HepG2 (cell line): Measurements from ENCODE around the gene KIF3C. TPM values are rescaled to one million over a fixed set of nuclear protein-coding genes. Genes with fewer than 3 reads are reported as not detected.

Source experiments
- DMAP1 ChIP-seq: IDR thresholded peaks from 2 replicates; pipeline ENCODE4 v1.6.1; 2016
- EZH2 ChIP-seq: conservative IDR thresholded peaks from 2 replicates; pipeline ENCODE4 v1.6.1; 2012; ENCODE audit warnings: mild to moderate bottlenecking, low read depth, low read length, moderate library complexity
- HMG20A ChIP-seq: IDR thresholded peaks from 2 replicates; pipeline ENCODE4 v1.6.1; 2016; ENCODE audit warnings: borderline replicate concordance
- PRDM15 ChIP-seq: sonication (generic); formaldehyde crosslinking; IDR thresholded peaks from 2 replicates; pipeline ENCODE4 v1.4.0; 2020; ENCODE audit warnings: missing genetic modification reagents
- SALL1 ChIP-seq: sonication (generic); formaldehyde crosslinking; IDR thresholded peaks from 2 replicates; pipeline ENCODE4 v1.8.0; 2022; ENCODE audit warnings: mild to moderate bottlenecking, missing genetic modification reagents
- SIX4 ChIP-seq: sonication (generic); formaldehyde crosslinking; IDR thresholded peaks from 2 replicates; pipeline ENCODE4 v1.4.0; 2020; ENCODE audit warnings: missing genetic modification reagents
- THAP9 ChIP-seq: sonication (generic); formaldehyde crosslinking; IDR thresholded peaks from 2 replicates; pipeline ENCODE4; 2020; ENCODE audit warnings: missing genetic modification reagents, mild to moderate bottlenecking, borderline replicate concordance
- TSC22D2 ChIP-seq: sonication (generic); formaldehyde crosslinking; IDR thresholded peaks from 2 replicates; pipeline ENCODE4 v1.5.1; 2020; ENCODE audit warnings: missing genetic modification reagents, mild to moderate bottlenecking, borderline replicate concordance
- ZBTB38 ChIP-seq: sonication (generic); formaldehyde crosslinking; IDR thresholded peaks from 2 replicates; pipeline ENCODE4 v1.5.1; 2020; ENCODE audit warnings: mild to moderate bottlenecking, missing genetic modification reagents
- ZEB1 ChIP-seq: IDR thresholded peaks from 2 replicates; pipeline ENCODE4 v1.6.1; 2012; ENCODE audit warnings: mild to moderate bottlenecking, low read depth, inconsistent platforms; ENCODE audit not compliant: insufficient replicate concordance
- ZNF326 ChIP-seq: sonication (generic); formaldehyde crosslinking; IDR thresholded peaks from 2 replicates; pipeline ENCODE4 v1.4.0; 2020; ENCODE audit warnings: missing genetic modification reagents, borderline replicate concordance
- ZNF562 ChIP-seq: sonication (generic); formaldehyde crosslinking; IDR thresholded peaks from 2 replicates; pipeline ENCODE4 v1.8.0; 2022; ENCODE audit warnings: missing genetic modification reagents, borderline replicate concordance
- ZNF713 ChIP-seq: sonication (generic); formaldehyde crosslinking; IDR thresholded peaks from 2 replicates; pipeline ENCODE4 v1.4.0; 2020; ENCODE audit warnings: mild to moderate bottlenecking, missing genetic modification reagents
- ZNF740 ChIP-seq: sonication (generic); formaldehyde crosslinking; IDR thresholded peaks from 2 replicates; pipeline ENCODE4 v1.4.0; 2020; ENCODE audit warnings: missing genetic modification reagents
- ZNF749 ChIP-seq: sonication (generic); formaldehyde crosslinking; IDR thresholded peaks from 2 replicates; pipeline ENCODE4 v1.8.0; 2022; ENCODE audit warnings: mild to moderate bottlenecking, missing genetic modification reagents, moderate library complexity, borderline replicate concordance
- ZNF781 ChIP-seq: sonication (generic); formaldehyde crosslinking; IDR thresholded peaks from 2 replicates; pipeline ENCODE4 v1.5.1; 2020; ENCODE audit warnings: borderline replicate concordance, mild to moderate bottlenecking, missing genetic modification reagents; ENCODE audit errors: not compliant biosample characterization
- ZSCAN5A ChIP-seq: sonication (generic); formaldehyde crosslinking; IDR thresholded peaks from 2 replicates; pipeline ENCODE4 v1.8.0; 2022; ENCODE audit warnings: mild to moderate bottlenecking, missing genetic modification reagents, borderline replicate concordance
- ZXDC ChIP-seq: sonication (generic); formaldehyde crosslinking; IDR thresholded peaks from 2 replicates; pipeline ENCODE4 v1.5.0; 2020; ENCODE audit warnings: mild to moderate bottlenecking, missing genetic modification reagents
- polyA plus RNA-seq, 8 experiments: library from polyadenylated mRNA; depleted of rRNA in 3 of 8; stranded (reverse) in 7 of 8; unstranded in 1 of 8; fragments of >200 nt; fragmentation: Illumina TruSeq in 4 of 8; extraction: Trizol in 4 of 8; gene quantifications; 2 replicates each; pipeline versions ENCODE4 v1.2.1 to v1.2.3, GENCODE V29; 2011 to 2016; ENCODE audit warnings: low read depth in 4 of 8, missing spikeins in 1 of 8, mixed read lengths in 1 of 8; ENCODE audit not compliant: insufficient read depth in 1 of 8
- total RNA-seq, 5 experiments: library from RNA; depleted of rRNA; stranded (reverse); fragments of >200 nt; fragmentation: Illumina TruSeq; extraction: Trizol; gene quantifications; 2 replicates each; pipeline ENCODE4 v1.2.3, GENCODE V29; 2016; ENCODE audit warnings: low read depth in 1 of 5

The KIF3C gene
- total and polyA plus RNA-seq, 2 of the 13 experiments (the other 11 are each of a cell fraction or from before 2014, with no cell fraction given) = 3.6 to 4.9 TPM

GRCh38 chr2:25982273-25982967 lies at the start of gene KIF3C (continued):
- TF ChIP-seq ZNF740 (CRISPR knock-in tag) (no peak), DMAP1 (no peak; the same call in none of the 2 replicates), ZNF713 (CRISPR knock-in tag) (no peak), ZNF781 (CRISPR knock-in tag) (no peak), EZH2 (no peak), SIX4 (no peak), ZNF326 (no peak), TSC22D2 (CRISPR knock-in tag) (no peak), ZXDC (CRISPR knock-in tag) (peak; percentile 61; the same call in 1 of the 2 replicates), PRDM15 (CRISPR knock-in tag) (no peak), ZNF749 (CRISPR knock-in tag) (no peak), ZNF562 (CRISPR knock-in tag) (no peak), SALL1 (CRISPR knock-in tag) (no peak), HMG20A (CRISPR knock-in tag) (no peak), ZEB1 (no peak), ZBTB38 (CRISPR knock-in tag) (no peak), ZSCAN5A (CRISPR knock-in tag) (0 out of 2 replicates have a peak, but pooled peaks have one; percentile 26), THAP9 (CRISPR knock-in tag) (no peak)
